CD4-positive, alpha-beta T cell treated with Interleukin-4 for 1 hour (primary cell): Measurements from ENCODE around the gene SLC37A1.

Source experiments
- DNase-seq, 2 donors: peaks; one replicate each; pipeline ENCODE4 v3.0.0-alpha.2; 2020 to 2022

Gene SLC37A1

GRCh38 chr21:42564561-42564971 lies 50.9 kb downstream of the SLC37A1 start:
- DNase-seq, result no peak

GRCh38 chr21:42565206-42565810 lies 51.7 kb downstream of the SLC37A1 start:
- no peak for DNase-seq

GRCh38 chr21:42565886-42566523 lies 52.4 kb downstream of the SLC37A1 start:
- DNase-seq, result no peak

GRCh38 chr21:42566524-42567213 lies 53.0 kb downstream of the SLC37A1 start:
- no peak for DNase-seq

GRCh38 chr21:42567214-42567555 lies 53.5 kb downstream of the SLC37A1 start:
- no peak for DNase-seq

- no peak for DNase-seq
Measured at GRCh38 chr21:42567861-42568260, 54.2 kb downstream of the SLC37A1 start.

GRCh38 chr21:42568376-42568775 lies 54.7 kb downstream of the SLC37A1 start:
- no peak for DNase-seq

GRCh38 chr21:42568866-42569731 lies 55.4 kb downstream of the SLC37A1 start:
- no peak for DNase-seq

GRCh38 chr21:42569732-42570301 lies 56.2 kb downstream of the SLC37A1 start:
- no peak for DNase-seq

- no peak for DNase-seq
Measured at GRCh38 chr21:42570362-42570761, 56.7 kb downstream of the SLC37A1 start.

- DNase-seq, result no peak
Measured at GRCh38 chr21:42570841-42571387, 57.3 kb downstream of the SLC37A1 start.

- DNase-seq, result no peak
Measured at GRCh38 chr21:42571391-42572150, 57.9 kb downstream of the SLC37A1 start.

- DNase-seq, result no peak
Measured at GRCh38 chr21:42572906-42573495, 59.3 kb downstream of the SLC37A1 start.

GRCh38 chr21:42574234-42575027 lies 60.8 kb downstream of the SLC37A1 start:
- DNase-seq, result no peak

- DNase-seq, result peak in 1 of 2 donors; percentile 3
Measured at GRCh38 chr21:42575111-42575510, 61.5 kb downstream of the SLC37A1 start.

GRCh38 chr21:42576639-42577038 lies 63.0 kb downstream of the SLC37A1 start:
- DNase-seq, result no peak

GRCh38 chr21:42578034-42578433 lies 64.4 kb downstream of the SLC37A1 start:
- no peak for DNase-seq

GRCh38 chr21:42578761-42579415 lies 65.2 kb downstream of the SLC37A1 start:
- no peak for DNase-seq

GRCh38 chr21:42579456-42580075 lies 65.9 kb downstream of the SLC37A1 start:
- DNase-seq, result no peak
